Esophagus (tissue), 2 donors: ENCODE results near the gene PDE4D. TPM values are rescaled to one million over a fixed set of nuclear protein-coding genes. Genes with fewer than 3 reads are reported as not detected.
A peak's percentile ranks its signal among the peaks of the same experiment; 100 is the strongest.

Experiments used
- H3K27ac ChIP-seq, 2 donors: one replicate each; pipeline ENCODE4 v1.5.1; 2013; ENCODE audit warnings: low read depth in 2 of 2, mild to moderate bottlenecking in 2 of 2, inconsistent platforms in 1 of 2, low read length in 1 of 2, moderate library complexity in 1 of 2
- H3K27me3 ChIP-seq, 2 donors: one replicate each; pipeline ENCODE4 v1.6.1; 2013; ENCODE audit warnings: low read length in 2 of 2, control low read depth in 1 of 2, mild to moderate bottlenecking in 1 of 2; ENCODE audit not compliant: insufficient read depth in 2 of 2, control insufficient read depth in 1 of 2
- H3K36me3 ChIP-seq, 2 donors: one replicate each; pipeline ENCODE4 v1.6.1; 2013; ENCODE audit warnings: low read length in 1 of 2; ENCODE audit not compliant: control insufficient read depth in 2 of 2, insufficient read depth in 2 of 2
- H3K4me1 ChIP-seq, 2 donors: one replicate each; pipeline ENCODE4 v1.6.1; 2013; ENCODE audit warnings: low read length in 1 of 2; ENCODE audit not compliant: control insufficient read depth in 2 of 2, insufficient read depth in 2 of 2
- H3K4me3 ChIP-seq, 2 donors: one replicate each; pipeline ENCODE4 v1.5.1; 2013; ENCODE audit warnings: low read length in 2 of 2, mild to moderate bottlenecking in 2 of 2, low read depth in 1 of 2, moderate library complexity in 1 of 2
- H3K9me3 ChIP-seq, 2 donors: one replicate each; pipeline ENCODE4 v1.6.1; 2013; ENCODE audit warnings: mild to moderate bottlenecking in 2 of 2, low read depth in 1 of 2, low read length in 1 of 2, moderate library complexity in 1 of 2; ENCODE audit not compliant: control insufficient read depth in 2 of 2, insufficient read depth in 1 of 2
- WGBS, 2 donors: extraction: QIAGEN DNeasy Blood & Tissue Kit; methylation state at CpG; one replicate each; pipeline ENCODE4 v1.1.7; 2013; 5-methylcytosine and 5-hydroxymethylcytosine counted together
- polyA plus RNA-seq, 2 donors: library from polyadenylated mRNA; stranded (reverse); fragments of 200-250 nt; gene quantifications; one replicate each; pipeline ENCODE4 v1.2.3, GENCODE V29; 2013
- donor health status: healthy with polysubstance abuse.
- donor health status: Bipolar disorder and iron deficiency.

The PDE4D gene
- polyA plus RNA-seq, 2 donors = 1.5 to 2.5 TPM

DNA sequence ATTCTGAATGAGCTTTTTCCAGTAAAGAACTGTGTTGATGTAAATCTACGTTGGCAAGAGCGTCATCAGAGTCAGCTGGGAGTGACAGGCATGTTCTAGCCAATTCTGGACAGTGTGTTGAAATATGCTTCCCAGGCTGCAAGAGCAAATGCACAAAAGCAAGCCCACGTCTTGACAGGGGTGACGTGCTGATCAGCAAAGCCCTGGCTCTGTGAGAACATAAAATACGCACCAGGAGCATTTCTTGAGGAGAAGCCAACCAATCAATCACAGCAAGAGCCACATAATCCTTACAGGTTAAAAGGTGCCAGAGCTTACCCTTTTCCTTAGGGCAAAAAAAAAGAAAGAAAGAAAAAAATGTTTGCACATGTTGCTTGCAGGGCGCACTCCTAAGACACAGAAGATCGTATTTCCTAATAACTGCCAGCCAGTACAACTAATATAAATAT lies 148.1 kb downstream of the PDE4D start:
- 22 to 28% methylated on average over 7 of the region's 7 CpGs for WGBS, 2 donors
- H3K27ac ChIP-seq = peak overlapping the region in 1 of 2 donors; percentile 37
- H3K4me3 ChIP-seq = no peak overlapping the region
- H3K9me3 ChIP-seq = no peaks in the 10 kb centered on the region
- H3K4me1 ChIP-seq = no peaks in the 10 kb centered on the region
- no peaks in the 10 kb centered on the region for H3K27me3 ChIP-seq
- no peaks in the 10 kb centered on the region for H3K36me3 ChIP-seq

DNA sequence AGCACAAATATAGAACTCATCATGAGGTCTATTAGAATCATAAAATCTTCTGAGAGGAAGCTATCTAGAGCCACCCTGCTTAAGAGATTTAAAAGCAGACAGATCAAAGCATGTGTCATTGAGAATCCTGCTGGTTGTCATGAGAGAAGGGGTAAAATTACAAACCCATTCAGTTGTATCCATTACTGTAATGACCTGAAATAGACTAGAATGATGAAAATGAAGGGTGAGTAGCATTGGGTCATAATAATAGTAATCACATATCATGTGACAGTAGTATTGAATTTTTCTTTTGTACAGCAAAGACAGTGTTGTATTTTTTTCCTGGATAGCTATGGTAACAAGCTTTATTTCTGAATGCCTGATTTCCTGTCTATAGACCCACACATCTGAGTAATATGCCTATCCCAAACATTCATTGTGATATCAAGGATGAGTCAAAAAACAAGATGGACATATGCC lies 149.0 kb downstream of the PDE4D start:
- Histone ChIP-seq H3K4me3 (no peak overlapping the region), H3K27me3 (no peaks in the 10 kb centered on the region), H3K36me3 (no peaks in the 10 kb centered on the region), H3K27ac (no peak overlapping the region), H3K9me3 (no peaks in the 10 kb centered on the region), H3K4me1 (no peaks in the 10 kb centered on the region)

GRCh38 chr5:59741599-59741998 lies 151.9 kb downstream of the PDE4D start:
- 89 to 91% methylated on average over 3 of the region's 3 CpGs for WGBS, 2 donors
- Histone ChIP-seq H3K36me3 (no peaks in the 10 kb centered on the region), H3K4me1 (no peaks in the 10 kb centered on the region)

DNA sequence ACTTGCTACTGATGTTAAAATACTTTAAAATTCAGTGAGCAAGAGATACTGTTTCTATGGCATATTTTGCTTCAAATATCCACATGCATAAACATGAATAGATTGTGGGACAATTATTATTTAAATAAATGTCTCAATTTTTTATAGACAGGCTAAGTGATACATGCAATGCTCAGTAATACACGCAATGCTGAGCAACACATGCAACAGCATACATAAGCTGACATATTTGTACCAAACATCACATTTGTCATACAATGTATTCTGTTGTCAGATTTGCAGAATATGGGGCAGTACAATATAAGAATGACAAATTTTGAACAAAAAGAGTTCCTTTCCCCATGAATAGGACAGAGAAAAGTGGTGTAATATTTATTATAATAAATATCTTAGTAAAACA lies 155.5 kb downstream of the PDE4D start:
- no peaks in the 10 kb centered on the region for H3K36me3 ChIP-seq
- H3K27ac ChIP-seq = no peak overlapping the region
- WGBS, 2 donors = 96 to 98% methylated on average over 1 of the region's 1 CpG
- no peaks in the 10 kb centered on the region for H3K27me3 ChIP-seq
- no peaks in the 10 kb centered on the region for H3K9me3 ChIP-seq
- no peaks in the 10 kb centered on the region for H3K4me1 ChIP-seq
- no peak overlapping the region for H3K4me3 ChIP-seq

More at GRCh38 chr5:59741599-59741998, 151.9 kb downstream of the PDE4D start:
- Histone ChIP-seq H3K27me3 (no peaks in the 10 kb centered on the region), H3K9me3 (no peaks in the 10 kb centered on the region), H3K27ac (no peak overlapping the region), H3K4me3 (no peak overlapping the region)

- H3K9me3 ChIP-seq = no peaks in the 10 kb centered on the region
- no peaks in the 10 kb centered on the region for H3K27me3 ChIP-seq
- no peaks in the 10 kb centered on the region for H3K4me1 ChIP-seq
- no peak overlapping the region for H3K27ac ChIP-seq
- no peak overlapping the region for H3K4me3 ChIP-seq
- H3K36me3 ChIP-seq = no peaks in the 10 kb centered on the region
Observed at GRCh38 chr5:59732806-59733205, 160.7 kb downstream of the PDE4D start.

DNA sequence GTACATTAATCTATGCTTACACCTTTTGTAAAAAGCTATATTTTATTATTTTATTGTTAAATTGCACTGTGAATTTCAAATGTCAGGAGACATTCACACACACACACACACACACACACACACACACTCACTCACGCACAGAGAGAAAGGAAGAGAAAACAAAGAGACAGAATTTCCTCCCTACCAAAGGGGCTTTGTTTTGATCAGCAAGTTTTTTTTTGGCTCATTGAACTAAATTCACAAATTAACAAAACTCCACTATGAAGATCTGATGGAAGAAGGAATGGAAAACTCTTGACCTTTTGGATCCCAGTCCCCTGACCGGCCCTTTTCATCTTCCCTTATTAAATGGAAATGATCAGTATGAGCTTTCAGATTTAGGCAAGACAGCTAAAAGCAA lies 161.2 kb downstream of the PDE4D start:
- Histone ChIP-seq H3K4me1 (no peaks in the 10 kb centered on the region), H3K27me3 (no peaks in the 10 kb centered on the region), H3K36me3 (no peaks in the 10 kb centered on the region), H3K27ac (no peak overlapping the region), H3K9me3 (no peaks in the 10 kb centered on the region), H3K4me3 (no peak overlapping the region)
- 81% methylated on average over 2 of the region's 2 CpGs for WGBS, 2 donors

DNA sequence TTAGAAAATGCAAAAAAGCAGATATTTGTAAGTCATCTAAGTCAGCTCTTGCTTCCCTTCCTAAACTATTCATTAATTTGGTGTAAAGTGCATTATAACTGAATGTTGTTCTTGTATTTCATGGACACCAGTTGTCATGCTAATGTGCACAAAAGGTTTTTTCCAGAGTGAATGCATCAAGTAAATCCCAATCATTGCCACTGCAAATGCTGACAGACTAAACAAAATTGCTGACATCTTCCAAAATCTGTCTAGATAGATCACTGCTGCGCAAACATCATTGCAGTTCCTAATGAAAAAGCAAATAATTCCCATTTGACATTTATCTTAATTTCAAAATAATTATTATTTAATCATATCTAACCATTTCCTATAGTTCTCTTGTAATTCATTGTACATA lies 161.7 kb downstream of the PDE4D start:
- Histone ChIP-seq H3K27me3 (no peaks in the 10 kb centered on the region), H3K27ac (no peak overlapping the region), H3K4me3 (no peak overlapping the region), H3K9me3 (no peaks in the 10 kb centered on the region), H3K36me3 (no peaks in the 10 kb centered on the region), H3K4me1 (no peaks in the 10 kb centered on the region)
- WGBS, 2 donors = 96% methylated on average over 1 of the region's 1 CpG

DNA sequence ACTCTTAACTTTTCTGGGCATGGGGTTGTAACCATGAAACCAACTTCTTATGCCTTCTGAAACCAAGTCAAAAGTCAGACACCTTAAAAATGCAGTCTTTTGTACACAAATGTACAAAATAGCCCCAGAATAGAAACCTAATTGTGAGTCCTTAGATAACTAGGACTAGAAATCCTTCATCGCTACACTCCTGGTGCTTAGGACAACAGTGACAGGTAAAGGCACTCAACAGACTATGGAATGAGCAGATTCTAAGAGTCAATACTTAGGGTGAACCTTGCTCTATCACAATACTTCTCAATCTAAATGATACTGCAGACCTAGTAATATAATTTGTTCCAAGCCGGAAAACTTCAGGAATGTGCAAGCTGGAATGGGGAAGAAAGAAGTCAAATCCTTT lies 163.7 kb downstream of the PDE4D start:
- 84 to 97% methylated on average over 2 of the region's 2 CpGs for WGBS, 2 donors

DNA sequence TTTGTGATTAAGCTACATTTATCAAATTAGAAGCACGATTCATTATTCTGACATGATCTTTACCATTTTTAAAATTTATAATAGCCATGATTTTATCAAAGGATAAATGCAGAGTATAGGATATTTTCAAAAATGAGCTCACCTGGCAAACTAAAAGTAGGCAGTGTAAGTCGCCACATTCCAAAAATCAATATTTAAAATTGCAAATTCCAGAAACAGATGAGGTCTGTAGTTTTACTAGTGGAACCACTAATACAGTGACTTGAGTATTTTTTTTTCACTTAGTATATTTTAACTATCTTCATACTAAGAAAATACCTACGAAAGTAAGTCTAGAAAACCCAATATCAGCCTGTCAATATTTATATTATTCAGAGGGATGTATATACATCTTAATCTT lies 164.2 kb downstream of the PDE4D start:
- no peaks in the 10 kb centered on the region for H3K36me3 ChIP-seq
- no peak overlapping the region for H3K27ac ChIP-seq
- H3K27me3 ChIP-seq = no peaks in the 10 kb centered on the region
- 89 to 97% methylated on average over 3 of the region's 3 CpGs for WGBS, 2 donors
- H3K9me3 ChIP-seq = no peaks in the 10 kb centered on the region
- no peak overlapping the region for H3K4me3 ChIP-seq
- H3K4me1 ChIP-seq = no peaks in the 10 kb centered on the region

More for the DNA sequence above, 163.7 kb downstream of the PDE4D start:
- Histone ChIP-seq H3K36me3 (no peaks in the 10 kb centered on the region), H3K4me1 (no peaks in the 10 kb centered on the region), H3K9me3 (no peaks in the 10 kb centered on the region), H3K27me3 (no peaks in the 10 kb centered on the region), H3K4me3 (no peak overlapping the region), H3K27ac (no peak overlapping the region)

GRCh38 chr5:59728356-59728755 lies 165.2 kb downstream of the PDE4D start:
- Histone ChIP-seq H3K4me3 (no peak overlapping the region), H3K9me3 (no peaks in the 10 kb centered on the region), H3K27me3 (no peaks in the 10 kb centered on the region), H3K36me3 (no peaks in the 10 kb centered on the region), H3K4me1 (no peaks in the 10 kb centered on the region), H3K27ac (no peak overlapping the region)
- WGBS, 2 donors = 42 to 51% methylated on average over 1 of the region's 1 CpG
